NCI-H1930 (cell line): ENCODE data around the gene TSGA10IP.

Experiments
- DNase-seq, 2 experiments: peaks; one replicate each; lab custom pipeline; 2025; lab: John Stamatoyannopoulos, UW

The TSGA10IP gene

DNA sequence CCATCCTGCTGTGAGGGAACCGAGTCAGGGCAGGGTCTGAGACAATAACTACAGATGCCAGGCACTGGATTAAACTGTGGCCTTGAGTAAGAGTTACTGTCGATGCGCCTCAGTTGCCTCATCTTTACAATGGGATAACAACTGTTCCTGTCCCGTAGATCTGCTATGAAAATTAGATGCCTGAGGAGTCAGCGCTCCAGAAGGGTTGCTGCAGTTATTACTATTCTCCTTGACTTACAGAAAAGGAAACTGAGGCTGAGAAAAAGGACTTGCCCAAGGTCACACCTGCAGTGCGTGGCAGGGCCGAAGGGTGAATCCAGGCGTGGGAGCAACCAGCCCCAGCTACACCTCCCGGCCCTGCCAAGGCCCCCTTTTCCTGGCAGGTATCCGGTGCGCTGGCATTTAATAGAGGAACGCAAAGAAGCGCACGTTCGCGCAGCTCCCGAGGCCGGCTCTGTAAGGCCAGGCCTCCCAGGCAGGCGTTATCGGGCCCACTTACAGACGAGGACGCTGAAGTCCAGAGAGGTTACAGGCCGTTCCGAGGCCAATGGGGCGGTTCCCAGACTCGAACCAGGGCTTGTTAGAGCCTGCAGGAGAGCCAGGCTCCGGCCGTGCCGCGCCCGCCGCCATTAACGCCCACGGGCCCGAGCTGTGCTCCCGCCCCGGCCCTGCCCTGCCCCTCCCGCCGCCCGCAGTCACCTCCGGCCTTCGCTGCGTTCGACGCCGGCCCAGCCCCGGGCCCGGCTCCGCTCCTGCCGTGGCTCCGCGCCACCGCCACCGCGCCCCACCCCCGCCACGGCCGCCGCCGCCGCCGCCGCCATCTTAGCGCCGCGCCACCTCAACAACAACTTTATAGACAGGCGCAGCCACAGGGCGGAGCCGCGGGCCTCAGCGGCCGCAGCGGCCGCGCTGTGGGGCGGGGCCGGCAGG, 26.8 kb upstream of the TSGA10IP start, which contains the start of gene C11orf68:
TSS of gene C11orf68 (minus strand) at position 852 of the 930 bp plus-strand sequence. CDS start at position 821, 31 bp downstream.
- DNase-seq, result no peak

DNA sequence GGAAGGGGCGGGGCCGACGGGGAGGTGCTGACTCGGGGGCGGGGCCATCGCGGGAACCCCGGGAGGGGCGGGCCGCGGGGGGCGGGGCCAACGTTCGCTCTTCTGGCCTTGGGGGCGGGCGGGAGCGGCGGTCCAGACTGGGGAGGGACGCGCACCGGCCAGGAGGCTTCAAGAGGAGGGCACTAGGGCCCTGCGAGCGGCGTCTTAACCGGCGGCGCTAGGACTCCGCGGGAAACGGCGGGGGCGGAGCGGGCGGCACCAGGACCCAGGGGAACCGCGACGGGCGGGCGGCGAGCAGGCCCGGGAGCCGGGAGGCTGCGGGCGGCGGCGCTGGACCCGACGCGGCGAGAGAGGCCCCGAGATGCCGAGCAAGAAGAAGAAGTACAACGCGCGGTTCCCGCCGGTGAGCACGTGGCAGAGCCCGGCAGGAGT, 26.1 kb upstream of the TSGA10IP start, which contains the start of gene DRAP1:
TSS of gene DRAP1 (plus strand) at position 286 of the 432 bp plus-strand sequence. CDS start at position 362, 76 bp downstream.
- peak; percentile 95 to 97 for DNase-seq

DNA sequence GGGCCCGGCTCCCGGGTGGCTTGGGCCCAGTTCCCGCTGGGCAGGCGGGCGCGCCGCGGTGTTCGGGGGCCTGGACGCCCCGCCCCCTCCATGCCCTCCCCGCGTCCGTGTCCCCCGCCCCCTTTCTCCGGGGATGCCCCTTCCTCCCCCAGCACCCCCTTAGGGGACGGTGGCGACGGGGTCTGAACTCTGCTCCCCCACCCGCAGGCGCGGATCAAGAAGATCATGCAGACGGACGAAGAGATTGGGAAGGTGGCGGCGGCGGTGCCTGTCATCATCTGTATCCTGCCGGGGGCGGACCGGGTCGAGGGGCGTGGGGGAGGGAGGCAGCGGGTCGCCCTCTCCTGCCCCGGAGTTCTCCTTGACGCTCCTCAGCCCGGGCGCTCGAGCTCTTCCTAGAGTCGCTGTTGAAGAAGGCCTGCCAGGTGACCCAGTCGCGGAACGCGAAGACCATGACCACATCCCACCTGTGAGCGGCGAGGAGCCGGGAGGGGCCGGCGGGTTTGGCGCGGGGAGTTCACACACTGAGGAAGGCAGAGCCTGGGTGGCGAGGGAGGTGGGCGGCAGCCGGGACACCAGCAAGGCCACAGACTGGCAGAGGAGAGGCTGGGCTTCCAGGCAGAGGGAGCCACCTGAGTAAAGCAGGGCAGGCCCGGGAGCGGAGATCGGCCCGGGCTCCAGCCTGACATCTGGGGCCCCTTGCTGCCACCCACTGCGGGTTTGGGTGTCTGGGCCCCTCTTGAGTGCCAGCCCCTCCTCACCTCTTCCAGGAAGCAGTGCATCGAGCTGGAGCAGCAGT, 25.5 kb upstream of the TSGA10IP start:
- no peak for DNase-seq

GRCh38 chr11:65920372-65920802, 24.9 kb upstream of the TSGA10IP start:
- DNase-seq, result no peak

GRCh38 chr11:65921033-65921555, 24.2 kb upstream of the TSGA10IP start:
- no peak for DNase-seq

- DNase-seq, result no peak
Observed at GRCh38 chr11:65921876-65922275, 23.4 kb upstream of the TSGA10IP start.

- DNase-seq, result no peak
Observed at GRCh38 chr11:65922565-65922964, 22.7 kb upstream of the TSGA10IP start.

DNA sequence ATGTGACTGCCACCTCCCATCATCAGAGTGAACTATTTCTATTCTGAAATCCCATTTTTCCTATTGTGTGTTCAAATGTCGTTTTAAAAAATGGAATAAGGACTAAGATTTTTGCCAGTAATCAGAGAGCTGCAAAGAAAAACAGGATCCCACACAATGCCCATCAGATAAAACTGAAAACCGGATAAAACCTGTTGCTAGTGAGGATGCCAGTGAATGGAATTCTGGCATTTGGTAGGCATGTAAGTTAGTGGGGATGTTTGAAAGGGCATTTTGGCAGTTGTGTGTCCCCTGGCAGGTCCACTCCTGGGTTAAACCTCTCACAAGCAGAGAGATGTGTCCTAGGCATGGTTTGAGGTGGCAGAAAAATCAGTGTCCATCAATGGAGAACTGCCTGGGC, 19.9 kb upstream of the TSGA10IP start:
- no peak for DNase-seq

- no peak for DNase-seq
Observed at GRCh38 chr11:65927904-65928397, 17.3 kb upstream of the TSGA10IP start.

- DNase-seq, result no peak
Observed at GRCh38 chr11:65928667-65929066, 16.6 kb upstream of the TSGA10IP start.

- DNase-seq, result no peak
Observed at GRCh38 chr11:65931773-65932557, 13.3 kb upstream of the TSGA10IP start.

- peak in 1 of 2 experiments; percentile 6 for DNase-seq
Observed at GRCh38 chr11:65932558-65932919, 12.7 kb upstream of the TSGA10IP start.

DNA sequence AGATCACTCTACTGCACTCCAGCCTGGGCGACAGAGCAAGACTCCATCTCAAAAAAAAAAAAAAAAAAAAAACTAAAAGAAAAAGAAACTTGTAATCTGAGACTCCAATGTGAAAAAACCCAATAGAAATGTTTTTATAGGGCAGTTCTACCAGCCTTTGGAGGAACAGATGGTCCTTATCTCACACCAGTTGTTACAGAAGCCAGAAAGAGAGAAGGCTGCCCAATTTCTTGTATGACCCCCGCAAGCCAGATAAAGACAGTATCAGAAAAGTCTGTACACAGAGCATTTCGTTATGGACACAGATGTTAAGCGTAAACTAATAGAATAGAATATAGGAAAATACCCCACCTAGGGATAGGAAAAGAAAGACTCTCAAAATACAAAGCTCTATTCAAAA, 11.3 kb upstream of the TSGA10IP start:
- DNase-seq, result no peak

GRCh38 chr11:65937766-65938165, 7.5 kb upstream of the TSGA10IP start:
- DNase-seq, result no peak

DNA sequence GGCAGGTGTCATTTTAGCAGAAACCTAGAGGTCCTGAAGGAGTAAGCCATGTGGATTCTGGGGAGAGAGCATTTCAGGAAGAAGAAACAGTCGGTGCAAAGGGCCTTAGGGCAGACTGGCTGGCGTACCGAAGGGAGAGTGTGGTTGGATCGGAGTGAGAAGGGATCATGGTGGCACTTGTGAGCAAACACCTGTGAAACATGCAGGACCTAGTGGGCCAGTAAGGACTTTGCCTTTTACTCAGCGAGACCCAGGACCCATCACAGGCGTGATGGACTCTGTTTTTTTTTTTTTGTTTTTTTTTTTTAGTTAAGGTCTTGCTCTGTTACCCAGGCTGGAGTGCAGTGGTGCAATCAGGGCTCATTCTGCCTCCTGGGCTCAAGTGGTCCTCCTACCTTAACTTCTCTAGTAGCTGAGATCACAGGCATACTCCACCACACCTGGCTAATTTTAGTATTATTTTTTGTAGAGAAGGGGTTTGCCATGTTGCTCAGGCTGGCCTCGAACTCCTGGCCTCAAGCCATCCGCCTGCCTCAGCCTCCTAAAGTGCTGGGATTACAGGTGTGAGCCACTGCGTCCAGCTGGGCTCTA, 3.5 kb upstream of the TSGA10IP start:
- DNase-seq, result no peak

- DNase-seq, result no peak
Observed at GRCh38 chr11:65942531-65942930, 2.7 kb upstream of the TSGA10IP start.

DNA sequence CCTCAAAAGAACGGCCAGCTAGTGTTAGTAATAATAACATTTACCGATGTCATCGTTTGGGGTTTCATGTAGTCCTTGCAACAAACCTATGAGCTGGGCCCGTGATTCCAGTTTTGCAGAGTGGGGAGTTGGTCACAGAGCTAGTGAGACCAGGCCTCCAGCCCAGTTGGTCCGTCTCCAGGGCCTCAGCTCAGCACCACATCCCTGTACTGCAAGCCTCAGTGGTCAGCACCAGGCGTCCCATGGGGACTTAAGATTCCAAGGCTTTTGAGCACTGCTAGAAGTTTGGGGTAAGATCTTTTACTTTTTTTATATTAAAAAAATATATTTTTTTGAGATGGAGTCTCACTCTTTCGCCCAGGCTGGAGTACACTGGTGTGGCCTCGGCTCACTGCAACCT, 1.1 kb upstream of the TSGA10IP start:
- DNase-seq, result no peak

DNA sequence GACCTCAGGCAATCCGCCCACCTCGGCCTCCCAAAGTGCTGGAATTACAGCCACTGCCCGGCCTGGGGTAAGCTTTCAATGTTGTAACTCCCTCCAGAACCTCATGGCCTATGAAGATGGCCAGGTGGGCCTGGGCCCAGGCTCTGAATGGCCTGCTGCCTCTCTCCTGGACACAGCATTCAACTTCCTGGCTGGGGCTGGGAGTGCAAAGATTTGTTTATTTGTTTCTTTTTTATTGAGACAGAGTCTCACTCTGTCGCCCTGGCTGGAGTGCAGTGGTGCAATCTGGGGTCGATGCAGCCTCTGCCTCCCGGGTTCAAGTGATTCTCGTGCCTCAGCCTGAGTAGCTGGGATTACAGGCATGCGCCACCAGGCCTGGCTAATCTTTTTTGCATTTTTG, 513 bp upstream of the TSGA10IP start:
- DNase-seq, result no peak

DNA sequence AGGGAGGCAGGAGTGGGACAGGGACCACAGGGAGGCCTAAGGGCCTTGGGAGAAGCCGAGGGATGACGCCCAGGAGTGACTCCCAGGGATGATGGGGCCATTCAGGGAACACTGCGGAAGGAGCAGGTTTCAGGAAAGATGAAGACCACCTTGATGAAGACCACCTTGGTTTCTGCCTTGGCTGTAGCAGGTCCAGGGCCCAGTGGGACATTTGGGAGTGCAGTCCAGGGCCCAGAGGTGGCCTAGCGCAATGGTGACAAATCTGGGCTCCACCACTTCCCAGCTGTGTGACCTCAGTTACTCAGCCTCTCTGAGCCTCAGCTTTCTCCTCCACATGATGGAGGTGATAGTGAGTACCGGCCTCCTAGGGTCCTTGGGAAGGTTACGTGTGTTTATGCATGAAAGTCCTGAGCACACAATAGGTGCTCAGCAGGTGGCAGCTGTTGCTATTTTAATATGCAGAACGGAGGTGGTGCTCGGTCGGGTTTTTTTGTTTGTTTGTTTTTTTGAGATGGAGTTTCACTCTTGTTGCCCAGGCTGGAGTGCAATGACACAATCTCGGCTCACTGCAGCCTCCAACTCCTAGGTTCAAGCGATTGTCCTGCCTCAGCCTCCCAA, 770 bp downstream of the TSGA10IP start:
- DNase-seq, result no peak

DNA sequence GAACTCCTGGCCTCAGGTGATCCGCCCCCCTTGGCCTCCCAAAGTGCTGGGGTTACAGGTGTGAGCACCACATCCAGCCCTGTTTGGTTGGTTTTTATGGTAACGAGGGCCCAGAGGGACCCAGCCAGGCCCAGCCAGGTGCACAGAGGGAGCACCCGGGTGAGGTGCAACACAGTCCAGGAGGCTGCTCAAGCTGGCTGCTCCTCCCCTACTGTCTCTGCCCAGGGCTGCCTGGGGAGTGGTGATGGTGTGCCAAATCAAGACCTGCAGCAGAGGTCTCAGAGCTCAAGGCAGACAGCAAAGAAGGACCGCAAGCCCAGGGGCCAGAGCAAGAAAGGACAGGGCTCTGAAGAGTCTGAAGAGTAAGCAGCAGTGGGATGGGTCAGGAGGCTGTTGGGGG, 1.4 kb downstream of the TSGA10IP start:
- no peak for DNase-seq

- DNase-seq, result peak in 1 of 2 experiments; percentile 6
Observed at GRCh38 chr11:65947133-65947532, 1.9 kb downstream of the TSGA10IP start.
